ENCODE measurements around the gene SLC5A11. TPM values are rescaled to one million over a fixed set of nuclear protein-coding genes. Genes with fewer than 3 reads are reported as not detected.
"Not testable (repeated sequence)": the region's sequence is repeated elsewhere in the genome, so short reads cannot be mapped to it uniquely, and the experiment has no call there.

The SLC5A11 gene
- total RNA-seq, 1 experiment from 2014 or later: 5.7 TPM

GRCh38 chr16:24854607-24855171 is 8.9 kb downstream of the SLC5A11 start:
- BruUV-seq (replicated peaks): no TSS peak
- H4K20me1 ChIP-seq (ENCODE audit: insufficient read depth): no peaks in the 10 kb centered on the region
- no peak overlapping the region for H3K4me3 ChIP-seq
- H3K4me2 ChIP-seq: no peak overlapping the region
- peaks cover 9% of the 10 kb centered on the region; the same call in 1 of the 2 replicates for H3K4me1 ChIP-seq (replicated peaks; ENCODE audit: insufficient read depth)
- H3K9me2 ChIP-seq (ENCODE audit: insufficient read depth): no peaks in the 10 kb centered on the region
- H3K27ac ChIP-seq: no peak overlapping the region
- H3K36me3 ChIP-seq (ENCODE audit: low read depth): no peaks in the 10 kb centered on the region
- no peaks in the 10 kb centered on the region for H3K79me2 ChIP-seq (ENCODE audit: low read depth)
- CTCF ChIA-PET: no interaction called here
- DNase-seq: no peak
- no peak for TF ChIP-seq EZH2 (IDR thresholded peaks at IDR 0.05; ENCODE audit: low read depth)
- no peak for TF ChIP-seq CTCF (conservative IDR thresholded peaks at IDR 0.05)
- POLR2A ChIA-PET (ENCODE audit: unreplicated experiment): no interaction called here
- H3K9me3 ChIP-seq (ENCODE audit: insufficient read depth, low read depth): no peaks in the 10 kb centered on the region
- H3K27me3 ChIP-seq (ENCODE audit: insufficient read depth, low read depth): no peaks in the 10 kb centered on the region
- intact Hi-C loops (cut with micrococcal nuclease; ENCODE audit: unreplicated experiment): no loop called here
- H3F3A ChIP-seq (ENCODE audit: insufficient read depth, low read depth): peaks cover 8% of the 10 kb centered on the region; the same call in 1 of the 2 replicates
- no peak overlapping the region for H2AFZ ChIP-seq

GRCh38 chr16:24855678-24856077 is 9.9 kb downstream of the SLC5A11 start:
- BruUV-seq (replicated peaks): no TSS peak
- intact Hi-C loops (cut with micrococcal nuclease; ENCODE audit: unreplicated experiment): no loop called here
- Histone ChIP-seq H3K9me2 (ENCODE audit: insufficient read depth) (no peaks in the 10 kb centered on the region), H3K27ac (no peak overlapping the region), H3K4me3 (no peak overlapping the region), H3K36me3 (ENCODE audit: low read depth) (no peaks in the 10 kb centered on the region), H3K27me3 (ENCODE audit: insufficient read depth, low read depth) (no peaks in the 10 kb centered on the region), H3F3A (ENCODE audit: insufficient read depth, low read depth) (peaks cover 8% of the 10 kb centered on the region; the same call in 1 of the 2 replicates), H4K20me1 (ENCODE audit: insufficient read depth) (no peaks in the 10 kb centered on the region), H3K9me3 (ENCODE audit: insufficient read depth, low read depth) (no peaks in the 10 kb centered on the region), H2AFZ (no peak overlapping the region), H3K4me1 (replicated peaks; ENCODE audit: insufficient read depth) (peaks cover 8% of the 10 kb centered on the region; the same call in 1 of the 2 replicates), H3K79me2 (ENCODE audit: low read depth) (no peaks in the 10 kb centered on the region), H3K4me2 (no peak overlapping the region)
- POLR2A ChIA-PET (ENCODE audit: unreplicated experiment): no interaction called here
- TF ChIP-seq CTCF (conservative IDR thresholded peaks at IDR 0.05) (no peak), EZH2 (IDR thresholded peaks at IDR 0.05; ENCODE audit: low read depth) (no peak)
- no peak for DNase-seq
- CTCF ChIA-PET: no interaction called here

GRCh38 chr16:24856871-24857270 is 11.1 kb downstream of the SLC5A11 start:
- H4K20me1 ChIP-seq (ENCODE audit: insufficient read depth); H3K36me3 ChIP-seq (ENCODE audit: low read depth); BruUV-seq (replicated peaks); H3K4me1 ChIP-seq (replicated peaks; ENCODE audit: insufficient read depth); POLR2A ChIA-PET (ENCODE audit: unreplicated experiment); H3F3A ChIP-seq (ENCODE audit: insufficient read depth, low read depth); H3K9me2 ChIP-seq (ENCODE audit: insufficient read depth); intact Hi-C loops (cut with micrococcal nuclease; ENCODE audit: unreplicated experiment); H3K9me3 ChIP-seq (ENCODE audit: insufficient read depth, low read depth); H3K27me3 ChIP-seq (ENCODE audit: insufficient read depth, low read depth); DNase-seq; H3K4me3 ChIP-seq; H3K27ac ChIP-seq; H3K4me2 ChIP-seq; H3K79me2 ChIP-seq (ENCODE audit: low read depth); CTCF ChIA-PET; H2AFZ ChIP-seq: not testable (repeated sequence)
